BLaER1 (cell line): Measurements from ENCODE around the gene TUBA3C.
"Not testable (repeated sequence)": the region's sequence is repeated elsewhere in the genome, so short reads cannot be mapped to it uniquely, and the experiment has no call there.

Experiments used
- H3K27ac ChIP-seq: shearing (Covaris generic); formaldehyde crosslinking; 2 replicates; pipeline ENCODE4 v1.8.1; 2022
- H3K27me3 ChIP-seq: shearing (Covaris generic); formaldehyde crosslinking; 2 replicates; pipeline ENCODE4 v1.8.1; 2022
- H3K36me3 ChIP-seq: shearing (Covaris generic); formaldehyde crosslinking; 2 replicates; pipeline ENCODE4 v1.8.1; 2022
- H3K4me1 ChIP-seq: shearing (Covaris generic); formaldehyde crosslinking; 2 replicates; pipeline ENCODE4 v1.8.1; 2022
- H3K4me2 ChIP-seq: shearing (Covaris generic); formaldehyde crosslinking; 2 replicates; pipeline ENCODE4 v1.8.1; 2022
- H3K4me3 ChIP-seq: shearing (Covaris generic); formaldehyde crosslinking; 2 replicates; pipeline ENCODE4 v1.8.1; 2022
- H3K9ac ChIP-seq: shearing (Covaris generic); formaldehyde crosslinking; 2 replicates; pipeline ENCODE4 v1.8.1; 2022
- H3K9me3 ChIP-seq: shearing (Covaris generic); formaldehyde crosslinking; 2 replicates; pipeline ENCODE4 v1.8.1; 2022
- H4K20me1 ChIP-seq: shearing (Covaris generic); formaldehyde crosslinking; 2 replicates; pipeline ENCODE4 v1.8.1; 2022
- Cebpa-rat ChIP-seq: shearing (Covaris generic); IDR thresholded peaks from 2 replicates; pipeline ENCODE4 v1.8.1; 2022

Gene TUBA3C

GRCh38 chr13:19181621-19182485, at the start of gene TUBA3C:
TUBA3C (minus strand) TSS chr13:19181824; CDS start chr13:19181747, 77 bp downstream.
- no peak within 1 kb of the TSS for H3K9ac ChIP-seq
- no peaks in the 10 kb centered on the region for H4K20me1 ChIP-seq
- H3K4me1 ChIP-seq = no peaks in the 10 kb centered on the region
- H3K27ac ChIP-seq = no peak within 1 kb of the TSS
- no peaks in the 10 kb centered on the region for H3K36me3 ChIP-seq
- H3K9me3 ChIP-seq = peaks cover 6% of the 10 kb centered on the region; the same call in 1 of the 2 replicates
- no peak for TF ChIP-seq Cebpa-rat
- H3K4me3 ChIP-seq = no peak within 1 kb of the TSS
- no peak within 1 kb of the TSS for H3K4me2 ChIP-seq
- no peaks in the 10 kb centered on the region for H3K27me3 ChIP-seq

- H3K9me3 ChIP-seq, H3K27ac ChIP-seq, H3K4me2 ChIP-seq: not testable (repeated sequence)
Measured at GRCh38 chr13:19207413-19207812, 25.8 kb upstream of the TUBA3C start.

GRCh38 chr13:19192622-19193021, 11.0 kb upstream of the TUBA3C start:
- not testable (repeated sequence) for H3K9me3 ChIP-seq, H3K9ac ChIP-seq, H4K20me1 ChIP-seq, H3K4me2 ChIP-seq, H3K27ac ChIP-seq, H3K4me1 ChIP-seq, H3K36me3 ChIP-seq, H3K27me3 ChIP-seq, H3K4me3 ChIP-seq

More at GRCh38 chr13:19207413-19207812, 25.8 kb upstream of the TUBA3C start:
- not testable (repeated sequence) for H4K20me1 ChIP-seq, H3K27me3 ChIP-seq, H3K4me1 ChIP-seq, H3K4me3 ChIP-seq, H3K36me3 ChIP-seq, H3K9ac ChIP-seq

GRCh38 chr13:19189911-19190310, 8.3 kb upstream of the TUBA3C start:
- not testable (repeated sequence) for H3K36me3 ChIP-seq, H3K27me3 ChIP-seq, H3K4me1 ChIP-seq, H3K9ac ChIP-seq, H3K27ac ChIP-seq, H3K4me3 ChIP-seq, H3K9me3 ChIP-seq, H3K4me2 ChIP-seq, H4K20me1 ChIP-seq

- H3K4me1 ChIP-seq, H3K36me3 ChIP-seq, H3K9ac ChIP-seq, H3K27me3 ChIP-seq, H3K4me3 ChIP-seq, H3K27ac ChIP-seq, H3K9me3 ChIP-seq, H4K20me1 ChIP-seq, H3K4me2 ChIP-seq: not testable (repeated sequence)
Measured at GRCh38 chr13:19189368-19189767, 7.7 kb upstream of the TUBA3C start.

- H3K9ac ChIP-seq = no peak overlapping the region
- no peaks in the 10 kb centered on the region for H3K4me1 ChIP-seq
- no peaks in the 10 kb centered on the region for H3K36me3 ChIP-seq
- TF ChIP-seq Cebpa-rat = no peak
- peaks cover 6% of the 10 kb centered on the region; the same call in 1 of the 2 replicates for H3K9me3 ChIP-seq
- H3K4me2 ChIP-seq = no peak overlapping the region
- H3K27me3 ChIP-seq = no peaks in the 10 kb centered on the region
- no peak overlapping the region for H3K4me3 ChIP-seq
- no peaks in the 10 kb centered on the region for H4K20me1 ChIP-seq
- H3K27ac ChIP-seq = no peak overlapping the region
Measured at GRCh38 chr13:19185865-19186645, 4.4 kb upstream of the TUBA3C start.

- TF ChIP-seq Cebpa-rat = no peak
Measured at GRCh38 chr13:19185086-19185864, 3.7 kb upstream of the TUBA3C start.

GRCh38 chr13:19184176-19184575, 2.6 kb upstream of the TUBA3C start:
- no peaks in the 10 kb centered on the region for H3K27me3 ChIP-seq

More at GRCh38 chr13:19185086-19185864, 3.7 kb upstream of the TUBA3C start:
- Histone ChIP-seq H3K27me3 (no peaks in the 10 kb centered on the region), H4K20me1 (no peaks in the 10 kb centered on the region), H3K4me2 (no peak overlapping the region), H3K27ac (no peak overlapping the region), H3K9ac (no peak overlapping the region), H3K4me1 (no peaks in the 10 kb centered on the region), H3K4me3 (no peak overlapping the region), H3K36me3 (no peaks in the 10 kb centered on the region), H3K9me3 (peaks cover 6% of the 10 kb centered on the region; the same call in 1 of the 2 replicates)

GRCh38 chr13:19183676-19184075, 2.1 kb upstream of the TUBA3C start:
- H3K36me3 ChIP-seq = no peaks in the 10 kb centered on the region
- no peak overlapping the region for H3K27ac ChIP-seq
- no peak overlapping the region for H3K4me2 ChIP-seq
- H3K27me3 ChIP-seq = no peaks in the 10 kb centered on the region
- TF ChIP-seq Cebpa-rat = no peak
- H3K9me3 ChIP-seq = peaks cover 6% of the 10 kb centered on the region; the same call in 1 of the 2 replicates
- no peak overlapping the region for H3K9ac ChIP-seq
- no peaks in the 10 kb centered on the region for H4K20me1 ChIP-seq
- no peak overlapping the region for H3K4me3 ChIP-seq
- H3K4me1 ChIP-seq = no peaks in the 10 kb centered on the region

More at GRCh38 chr13:19184176-19184575, 2.6 kb upstream of the TUBA3C start:
- Histone ChIP-seq H3K9me3 (peaks cover 6% of the 10 kb centered on the region; the same call in 1 of the 2 replicates), H3K27ac (no peak overlapping the region), H4K20me1 (no peaks in the 10 kb centered on the region), H3K4me2 (no peak overlapping the region), H3K4me3 (no peak overlapping the region), H3K9ac (no peak overlapping the region), H3K36me3 (no peaks in the 10 kb centered on the region), H3K4me1 (no peaks in the 10 kb centered on the region)
- TF ChIP-seq Cebpa-rat = no peak
